Measurements from ENCODE around the gene GATA6.

Gene GATA6

GRCh38 chr18:22233266-22233665 is 63.9 kb downstream of the GATA6 start:
- no peak for TF ChIP-seq ZFX (IDR thresholded peaks at IDR 0.05)
- TF ChIP-seq, protein P1, sequence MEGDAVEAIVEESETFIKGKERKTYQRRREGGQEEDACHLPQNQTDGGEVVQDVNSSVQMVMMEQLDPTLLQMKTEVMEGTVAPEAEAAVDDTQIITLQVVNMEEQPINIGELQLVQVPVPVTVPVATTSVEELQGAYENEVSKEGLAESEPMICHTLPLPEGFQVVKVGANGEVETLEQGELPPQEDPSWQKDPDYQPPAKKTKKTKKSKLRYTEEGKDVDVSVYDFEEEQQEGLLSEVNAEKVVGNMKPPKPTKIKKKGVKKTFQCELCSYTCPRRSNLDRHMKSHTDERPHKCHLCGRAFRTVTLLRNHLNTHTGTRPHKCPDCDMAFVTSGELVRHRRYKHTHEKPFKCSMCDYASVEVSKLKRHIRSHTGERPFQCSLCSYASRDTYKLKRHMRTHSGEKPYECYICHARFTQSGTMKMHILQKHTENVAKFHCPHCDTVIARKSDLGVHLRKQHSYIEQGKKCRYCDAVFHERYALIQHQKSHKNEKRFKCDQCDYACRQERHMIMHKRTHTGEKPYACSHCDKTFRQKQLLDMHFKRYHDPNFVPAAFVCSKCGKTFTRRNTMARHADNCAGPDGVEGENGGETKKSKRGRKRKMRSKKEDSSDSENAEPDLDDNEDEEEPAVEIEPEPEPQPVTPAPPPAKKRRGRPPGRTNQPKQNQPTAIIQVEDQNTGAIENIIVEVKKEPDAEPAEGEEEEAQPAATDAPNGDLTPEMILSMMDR (conservative IDR thresholded peaks at IDR 0.05), result no peak
- no peak overlapping the region for H3K27ac ChIP-seq

GRCh38 chr18:22238036-22238435 is 68.6 kb downstream of the GATA6 start:
- TF ChIP-seq, protein P1 (conservative IDR thresholded peaks at IDR 0.05), result no peak
- TF ChIP-seq ZFX (IDR thresholded peaks at IDR 0.05), result no peak
- H3K27ac ChIP-seq, result no peak overlapping the region

DNA sequence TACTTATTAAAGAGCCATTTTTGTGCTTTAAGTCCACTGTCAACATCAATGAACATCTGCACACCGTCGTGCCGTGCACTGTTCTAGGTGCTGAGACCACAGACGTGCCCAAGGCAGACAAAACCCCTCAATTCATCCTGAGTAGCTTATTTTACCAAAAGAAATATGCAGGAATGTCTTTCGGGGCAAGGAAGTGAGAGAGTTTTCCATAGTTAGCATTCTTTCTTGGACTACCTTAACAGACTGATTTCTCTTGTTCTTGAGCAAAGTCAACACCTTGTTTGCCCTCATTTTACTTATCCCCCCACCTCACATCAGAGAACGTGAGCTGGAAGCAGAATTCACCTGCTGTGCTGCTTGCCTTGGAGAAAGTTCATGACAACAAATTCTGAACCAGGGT is 69.3 kb downstream of the GATA6 start:
- no peak for TF ChIP-seq ZFX (IDR thresholded peaks at IDR 0.05)
- TF ChIP-seq, protein P1 (conservative IDR thresholded peaks at IDR 0.05), result no peak
- no peak overlapping the region for H3K27ac ChIP-seq

GRCh38 chr18:22241921-22242361 is 72.6 kb downstream of the GATA6 start:
- no peak for TF ChIP-seq ZFX (IDR thresholded peaks at IDR 0.05)
- TF ChIP-seq, protein P1 (conservative IDR thresholded peaks at IDR 0.05), result no peak
- peak overlapping the region; percentile 21 for H3K27ac ChIP-seq

- TF ChIP-seq ZFX (IDR thresholded peaks at IDR 0.05), result no peak
- TF ChIP-seq, protein P1 (conservative IDR thresholded peaks at IDR 0.05), result no peak
- no peak overlapping the region for H3K27ac ChIP-seq
Observed at GRCh38 chr18:22243513-22243912, 74.1 kb downstream of the GATA6 start.

GRCh38 chr18:22250026-22250425 is 80.6 kb downstream of the GATA6 start:
- no peak overlapping the region for H3K27ac ChIP-seq
- TF ChIP-seq ZFX (IDR thresholded peaks at IDR 0.05), result no peak
- TF ChIP-seq, protein P1 (conservative IDR thresholded peaks at IDR 0.05), result no peak

- TF ChIP-seq ZFX (IDR thresholded peaks at IDR 0.05), result no peak
- TF ChIP-seq, protein P1 (conservative IDR thresholded peaks at IDR 0.05), result no peak
- no peak overlapping the region for H3K27ac ChIP-seq
Observed at GRCh38 chr18:22250591-22250996, 81.2 kb downstream of the GATA6 start.

Measured in C4-2B (cell line).